Measurements from ENCODE around the gene FBN3. TPM values are rescaled to one million over a fixed set of nuclear protein-coding genes. Genes with fewer than 3 reads are reported as not detected.

Gene FBN3
- total RNA-seq, 2 experiments from 2014 or later, result not detected

GRCh38 chr19:8069096-8069973 is 80.1 kb downstream of the FBN3 start:
- Mint-ChIP-seq H3K9me3 (peaks cover 21% of the 10 kb centered on the region), H3K27me3 (no peaks in the 10 kb centered on the region), H3K36me3 (ENCODE audit: low read depth) (no peaks in the 10 kb centered on the region), H3K4me3 (no peak overlapping the region), H3K4me1 (no peaks in the 10 kb centered on the region), H3K27ac (no peak overlapping the region)
- ChIA-PET CTCF (interaction anchor here (1.2 kb wide), 1 partner anchor 125 kb away, joined by 4 read pairs; no protein-coding TSS in a partner anchor), POLR2A (no interaction called here)
- no peak for DNase-seq

DNA sequence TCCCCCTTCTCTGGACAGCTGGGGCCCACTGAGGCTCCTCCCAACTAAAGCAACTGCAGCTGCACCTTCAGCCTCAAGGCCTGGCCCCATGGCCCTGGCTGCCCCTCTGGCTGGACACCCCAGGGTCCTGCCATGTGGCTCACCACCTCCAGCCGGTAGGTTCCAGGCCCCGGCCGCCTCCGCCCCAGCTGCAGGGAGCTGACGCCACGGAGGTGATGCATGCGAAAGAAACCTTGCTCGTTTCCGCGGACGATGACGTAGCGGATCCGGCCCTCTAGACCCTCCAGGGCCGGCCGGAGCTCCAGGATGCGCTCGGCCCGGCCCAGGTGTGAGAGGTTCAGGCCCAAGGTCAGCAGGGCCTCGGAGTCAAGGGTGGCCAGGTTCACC is 83.5 kb downstream of the FBN3 start:
- H3K4me3 Mint-ChIP-seq, result no peak overlapping the region
- no peaks in the 10 kb centered on the region for H3K36me3 Mint-ChIP-seq (ENCODE audit: low read depth)
- no peak for DNase-seq
- H3K4me1 Mint-ChIP-seq, result no peaks in the 10 kb centered on the region
- H3K27me3 Mint-ChIP-seq, result no peaks in the 10 kb centered on the region
- peaks cover 17% of the 10 kb centered on the region for H3K9me3 Mint-ChIP-seq
- no peak overlapping the region for H3K27ac Mint-ChIP-seq
- ChIA-PET CTCF (no interaction called here), POLR2A (no interaction called here)

- DNase-seq, result no peak
- no peaks in the 10 kb centered on the region for H3K4me1 Mint-ChIP-seq
- no peak overlapping the region for H3K4me3 Mint-ChIP-seq
- H3K27me3 Mint-ChIP-seq, result no peaks in the 10 kb centered on the region
- H3K9me3 Mint-ChIP-seq, result peaks cover 13% of the 10 kb centered on the region
- POLR2A ChIA-PET, result no interaction called here
- CTCF ChIA-PET, result no interaction called here
- no peak overlapping the region for H3K27ac Mint-ChIP-seq
- no peaks in the 10 kb centered on the region for H3K36me3 Mint-ChIP-seq (ENCODE audit: low read depth)
Measured at GRCh38 chr19:8064911-8065874, 84.2 kb downstream of the FBN3 start.

GRCh38 chr19:8057545-8058270 is 91.7 kb downstream of the FBN3 start:
- H3K36me3 Mint-ChIP-seq (ENCODE audit: low read depth), result no peaks in the 10 kb centered on the region
- POLR2A ChIA-PET, result no interaction called here

GRCh38 chr19:8056533-8056932 is 92.9 kb downstream of the FBN3 start:
- Mint-ChIP-seq H3K27me3 (no peaks in the 10 kb centered on the region), H3K27ac (no peak overlapping the region), H3K36me3 (ENCODE audit: low read depth) (no peaks in the 10 kb centered on the region), H3K4me3 (no peak overlapping the region), H3K4me1 (peaks cover 6% of the 10 kb centered on the region), H3K9me3 (no peaks in the 10 kb centered on the region)
- CTCF ChIA-PET, result no interaction called here
- POLR2A ChIA-PET, result no interaction called here
- DNase-seq, result no peak

More at GRCh38 chr19:8057545-8058270, 91.7 kb downstream of the FBN3 start:
- CTCF ChIA-PET, result no interaction called here
- Mint-ChIP-seq H3K4me1 (no peaks in the 10 kb centered on the region), H3K4me3 (no peak overlapping the region), H3K9me3 (no peaks in the 10 kb centered on the region), H3K27ac (no peak overlapping the region), H3K27me3 (no peaks in the 10 kb centered on the region)
- DNase-seq, result no peak

DNA sequence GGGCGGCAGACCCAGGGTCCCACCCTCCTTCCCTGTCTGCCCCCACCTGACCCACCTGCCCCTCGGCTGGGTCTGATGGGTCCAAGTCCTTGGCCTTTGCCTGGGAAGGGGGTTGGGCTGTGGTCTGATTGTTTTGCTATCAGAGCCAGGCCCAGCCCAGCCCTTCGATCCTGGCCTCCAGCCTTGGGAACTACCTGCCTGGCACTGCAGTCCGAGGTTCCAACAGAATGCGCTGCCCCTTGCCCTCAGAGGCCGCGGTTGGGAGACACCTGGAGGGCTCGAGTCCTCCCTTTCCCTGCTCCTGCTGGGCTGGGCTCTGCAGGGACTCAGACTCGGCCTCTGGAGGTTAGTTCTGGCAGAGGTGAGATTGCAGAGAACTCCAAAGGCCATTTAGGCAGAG is 95.2 kb downstream of the FBN3 start:
- Mint-ChIP-seq H3K4me1 (peaks cover 11% of the 10 kb centered on the region), H3K9me3 (no peaks in the 10 kb centered on the region), H3K4me3 (no peak overlapping the region), H3K27me3 (peaks cover 4% of the 10 kb centered on the region), H3K27ac (no peak overlapping the region), H3K36me3 (ENCODE audit: low read depth) (no peaks in the 10 kb centered on the region)
- no peak for DNase-seq
- ChIA-PET CTCF (no interaction called here), POLR2A (no interaction called here)

DNA sequence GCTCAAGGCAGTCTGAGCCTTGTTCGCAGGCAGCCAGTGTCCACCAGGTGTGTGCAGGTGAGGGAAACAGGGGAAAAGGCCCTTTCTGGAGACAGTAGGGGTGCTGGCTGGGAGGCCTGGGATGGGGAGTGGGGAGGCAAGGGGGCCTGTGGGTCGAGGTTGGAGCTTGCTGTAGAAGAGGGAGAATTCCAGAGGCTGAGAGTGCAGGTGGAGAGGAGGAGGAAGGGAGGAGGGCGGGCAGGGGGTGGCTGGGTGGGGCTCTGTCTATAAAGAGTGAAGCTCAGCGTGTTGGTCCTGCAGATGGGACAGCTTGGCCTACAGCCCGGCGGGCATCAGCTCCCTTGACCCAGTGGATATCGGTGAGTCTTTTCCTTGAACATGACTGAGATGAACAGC is 96.9 kb downstream of the FBN3 start, which contains the start of gene CCL25:
TSS of gene CCL25 (plus strand) at position 297 of the 396 bp plus-strand sequence. CDS start 290 bp downstream, outside the sequence.
- H3K4me3 Mint-ChIP-seq, result no peak within 1 kb of the TSS
- H3K9me3 Mint-ChIP-seq, result no peaks in the 10 kb centered on the region
- H3K4me1 Mint-ChIP-seq, result peaks cover 12% of the 10 kb centered on the region
- H3K27ac Mint-ChIP-seq, result no peak within 1 kb of the TSS
- ChIA-PET CTCF (interaction anchor here (1.2 kb wide), 1 partner anchor 108 kb away, joined by 3 read pairs; no protein-coding TSS in a partner anchor), POLR2A (interaction anchor here (1.3 kb wide), 1 partner anchor 46 kb away, joined by 3 read pairs; no protein-coding TSS in a partner anchor)
- H3K27me3 Mint-ChIP-seq, result peaks cover 6% of the 10 kb centered on the region
- H3K36me3 Mint-ChIP-seq (ENCODE audit: low read depth), result no peaks in the 10 kb centered on the region
- DNase-seq, result no peak

GRCh38 chr19:8050274-8051096 is 98.9 kb downstream of the FBN3 start:
- no peaks in the 10 kb centered on the region for H3K36me3 Mint-ChIP-seq (ENCODE audit: low read depth)
- peaks cover 16% of the 10 kb centered on the region for H3K4me1 Mint-ChIP-seq
- H3K4me3 Mint-ChIP-seq, result no peak overlapping the region
- peak; percentile 77 for DNase-seq
- peaks cover 8% of the 10 kb centered on the region for H3K27me3 Mint-ChIP-seq
- POLR2A ChIA-PET, result no interaction called here
- H3K9me3 Mint-ChIP-seq, result no peaks in the 10 kb centered on the region
- CTCF ChIA-PET, result no interaction called here
- no peak overlapping the region for H3K27ac Mint-ChIP-seq

GRCh38 chr19:8046569-8047165 is 102.7 kb downstream of the FBN3 start:
- H3K9me3 Mint-ChIP-seq, result no peaks in the 10 kb centered on the region
- H3K4me3 Mint-ChIP-seq, result no peak overlapping the region
- no peak for DNase-seq
- no peaks in the 10 kb centered on the region for H3K36me3 Mint-ChIP-seq (ENCODE audit: low read depth)
- ChIA-PET POLR2A (no interaction called here), CTCF (interaction anchor here (0.7 to 2.4 kb wide), 2 partner anchors 39 to 102 kb away, joined by 3 to 5 read pairs; no protein-coding TSS in a partner anchor)
- peaks cover 11% of the 10 kb centered on the region for H3K4me1 Mint-ChIP-seq
- H3K27me3 Mint-ChIP-seq, result peaks cover 8% of the 10 kb centered on the region
- no peak overlapping the region for H3K27ac Mint-ChIP-seq

- Mint-ChIP-seq H3K27ac (no peak overlapping the region), H3K4me1 (peaks cover 11% of the 10 kb centered on the region), H3K36me3 (ENCODE audit: low read depth) (no peaks in the 10 kb centered on the region), H3K27me3 (peaks cover 8% of the 10 kb centered on the region), H3K4me3 (no peak overlapping the region), H3K9me3 (no peaks in the 10 kb centered on the region)
- ChIA-PET CTCF (interaction anchor here (2.4 kb wide), 1 partner anchor 102 kb away, joined by 5 read pairs; no protein-coding TSS in a partner anchor), POLR2A (no interaction called here)
- DNase-seq, result no peak
Measured at GRCh38 chr19:8045872-8046568, 103.4 kb downstream of the FBN3 start.

DNA sequence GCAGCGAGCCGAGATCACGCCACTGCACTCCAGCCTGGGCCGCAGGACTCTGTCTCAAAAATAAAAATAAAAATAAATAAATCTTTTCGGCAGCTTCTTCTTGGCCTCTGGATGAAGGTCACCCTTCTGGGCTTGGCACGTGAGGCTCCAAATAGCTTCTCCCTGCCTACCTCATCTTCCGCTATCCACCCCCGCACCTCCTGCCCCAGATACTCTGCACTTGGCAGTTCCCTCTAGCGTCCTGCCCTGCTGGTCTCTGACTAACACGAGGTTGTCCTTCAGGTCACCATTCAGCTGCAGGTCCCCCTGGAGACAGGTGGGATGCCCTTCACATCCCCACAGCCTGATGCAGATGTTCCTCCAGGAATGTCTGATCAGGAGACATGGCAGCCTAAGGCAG is 105.4 kb downstream of the FBN3 start:
- ChIA-PET POLR2A (no interaction called here), CTCF (no interaction called here)
- Mint-ChIP-seq H3K9me3 (no peaks in the 10 kb centered on the region), H3K27me3 (peaks cover 4% of the 10 kb centered on the region), H3K27ac (no peak overlapping the region), H3K4me1 (peaks cover 5% of the 10 kb centered on the region), H3K36me3 (ENCODE audit: low read depth) (no peaks in the 10 kb centered on the region), H3K4me3 (no peak overlapping the region)
- DNase-seq, result no peak

Measured in activated CD4-positive, alpha-beta memory T cell treated with anti-CD3 and anti-CD28 coated beads, Interleukin-2, amount 10 ng/mL, durations not matched to agents 7 days and 5 days (primary cell).